DMS53 treated with DMSO at 0.1 percent for 48 hours (cell line): ENCODE results near the gene DGKD.
A peak's percentile ranks its signal among the peaks of the same experiment; 100 is the strongest.

ENCODE experiments used
- DNase-seq: peaks from one replicate; lab custom pipeline; 2025; ENCODE audit not compliant: unreplicated experiment; lab: John Stamatoyannopoulos, UW

DGKD gene

GRCh38 chr2:233443511-233444183 is 89.4 kb downstream of the DGKD start:
- peak; percentile 49 for DNase-seq

GRCh38 chr2:233444501-233444900 is 90.2 kb downstream of the DGKD start:
- no peak for DNase-seq

- DNase-seq = no peak
These were observed 91.0 kb downstream of the DGKD start for GRCh38 chr2:233445152-233445830.

GRCh38 chr2:233446121-233446520 is 91.8 kb downstream of the DGKD start:
- no peak for DNase-seq

GRCh38 chr2:233446606-233447305 is 92.5 kb downstream of the DGKD start:
- DNase-seq = no peak

DNA sequence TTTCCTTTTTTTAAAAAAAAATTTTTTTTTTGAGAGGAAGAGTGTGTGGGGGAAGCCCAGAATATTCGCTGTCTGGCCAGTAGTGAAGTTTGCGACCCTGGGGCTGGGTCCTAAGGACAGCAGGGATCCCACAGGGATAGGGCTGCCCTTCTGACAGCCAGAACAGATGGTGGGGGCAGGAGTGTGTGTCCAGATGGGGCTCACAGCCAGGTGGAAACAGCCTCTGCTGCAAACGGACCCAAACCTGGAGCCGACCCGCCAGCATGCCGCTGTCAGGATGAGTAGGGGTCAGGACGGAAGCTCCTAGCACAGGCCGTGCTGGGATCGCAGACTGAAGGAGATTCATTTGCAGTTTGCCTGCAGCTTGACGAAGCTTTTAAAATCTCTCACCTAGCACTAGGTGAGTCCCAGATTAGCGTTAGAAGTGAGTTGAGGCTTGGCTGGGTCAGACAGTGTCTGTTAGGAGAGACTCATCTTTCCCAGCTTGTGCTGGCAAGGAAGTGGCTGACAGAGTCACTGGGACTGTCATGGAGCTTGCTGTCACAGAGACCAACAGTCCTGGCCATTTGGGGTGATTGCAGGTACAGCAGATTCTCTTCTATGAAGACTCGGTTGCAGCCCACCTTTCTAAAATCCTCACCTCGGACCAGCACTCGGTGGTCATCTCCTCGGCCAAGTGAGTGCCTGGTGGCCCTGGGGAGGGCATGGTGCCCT is 93.4 kb downstream of the DGKD start:
- DNase-seq = no peak

GRCh38 chr2:233448220-233448559 is 93.9 kb downstream of the DGKD start:
- no peak for DNase-seq

DNA sequence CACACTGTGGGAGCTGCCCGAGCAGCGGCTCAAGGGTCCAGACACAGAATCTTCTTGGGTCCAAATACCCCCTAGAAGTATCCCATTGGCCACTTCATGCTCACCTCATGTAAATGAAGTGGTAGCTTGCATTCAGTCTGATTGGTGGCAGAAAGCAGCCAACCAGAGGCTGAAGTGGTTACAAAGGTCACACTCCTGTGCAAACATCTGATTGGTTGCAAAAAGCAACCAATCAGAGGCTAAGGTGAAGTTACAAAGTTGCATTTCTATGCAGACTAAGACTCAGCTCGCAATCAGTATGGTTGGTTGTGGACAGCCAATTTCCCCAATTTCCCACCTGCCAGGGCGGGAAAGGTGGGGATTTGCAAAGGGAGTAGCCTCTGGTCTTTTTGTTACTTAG is 94.3 kb downstream of the DGKD start:
- DNase-seq = no peak

- DNase-seq = no peak
These were observed 95.0 kb downstream of the DGKD start for GRCh38 chr2:233449081-233449901.

GRCh38 chr2:233449921-233450863 is 95.9 kb downstream of the DGKD start:
- no peak for DNase-seq

DNA sequence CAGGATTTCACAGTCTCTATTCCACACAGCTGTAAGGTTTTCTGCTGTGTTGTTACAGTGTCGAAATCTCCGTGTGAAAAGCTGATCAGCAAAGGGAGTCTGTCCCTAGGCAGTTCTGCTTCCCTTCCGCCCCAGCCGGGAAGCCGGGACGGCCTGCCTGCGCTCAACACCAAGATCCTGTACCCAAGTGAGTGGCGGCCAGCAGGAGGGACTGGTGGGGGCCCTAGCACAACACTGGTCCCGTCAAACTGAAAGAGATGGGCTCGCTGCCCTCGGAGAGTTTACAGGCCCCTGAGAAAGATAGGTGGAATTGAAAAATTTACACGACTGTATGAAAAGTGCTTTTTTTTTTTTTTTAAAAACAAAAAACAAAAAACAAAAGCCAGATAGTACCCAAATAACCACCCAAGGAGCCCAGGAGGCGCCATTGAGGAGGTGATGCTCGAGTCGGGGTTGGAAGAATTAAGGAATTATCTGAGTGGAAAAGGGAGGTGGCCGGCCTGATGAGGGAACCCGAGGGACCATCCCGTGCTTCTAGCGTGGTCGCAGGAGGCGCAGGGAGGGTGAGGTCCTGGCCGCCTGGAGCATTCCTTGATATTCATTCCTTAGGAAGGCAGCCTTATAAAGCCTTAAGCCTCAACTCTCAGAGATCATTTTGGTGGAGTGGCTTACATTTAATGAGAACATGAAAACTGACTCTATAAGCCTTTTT is 96.7 kb downstream of the DGKD start:
- no peak for DNase-seq

- no peak for DNase-seq
These were observed 97.7 kb downstream of the DGKD start for GRCh38 chr2:233451950-233452349.

GRCh38 chr2:233453111-233453915 is 99.0 kb downstream of the DGKD start:
- no peak for DNase-seq

DNA sequence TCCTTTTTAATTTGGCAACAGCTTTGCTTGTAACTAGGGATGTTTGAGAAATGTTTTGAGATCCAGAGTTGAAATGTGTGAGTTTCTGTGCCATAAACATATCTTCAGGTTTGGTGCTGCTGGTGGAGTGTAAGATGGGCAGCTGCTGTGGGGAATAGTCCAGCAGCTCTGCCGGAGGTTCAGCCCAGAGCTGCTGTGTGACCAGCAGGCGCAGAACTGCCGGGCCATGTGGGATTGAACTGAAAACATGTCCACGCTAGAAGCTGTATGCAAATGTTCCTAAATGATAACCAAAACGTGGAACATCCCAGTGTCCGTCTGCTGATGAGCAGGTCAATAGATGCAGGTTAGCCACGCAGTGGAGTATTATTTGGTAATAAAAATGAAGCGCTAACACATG is 99.6 kb downstream of the DGKD start:
- no peak for DNase-seq

DNA sequence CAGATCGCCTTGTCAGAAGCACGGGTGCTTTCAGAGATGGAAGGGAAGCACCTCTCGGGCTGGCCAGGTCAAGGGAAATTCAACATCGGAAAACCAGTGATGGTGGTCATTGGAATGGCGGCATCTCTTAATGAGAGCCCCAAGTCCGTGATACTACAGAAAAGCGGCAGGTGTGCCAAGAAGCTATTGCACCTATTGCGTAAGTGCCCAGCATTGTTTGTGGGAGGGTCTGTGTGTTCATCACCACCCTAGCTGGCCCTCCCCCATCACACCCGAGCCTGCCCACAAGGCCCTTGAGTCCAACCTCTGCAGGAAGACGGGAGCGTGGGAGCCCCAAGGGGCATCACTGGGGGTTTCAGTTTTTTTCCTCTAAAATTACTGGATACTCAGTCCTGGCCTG is 100.7 kb downstream of the DGKD start:
- DNase-seq = no peak

GRCh38 chr2:233455491-233455890 is 101.2 kb downstream of the DGKD start:
- DNase-seq = no peak

DNA sequence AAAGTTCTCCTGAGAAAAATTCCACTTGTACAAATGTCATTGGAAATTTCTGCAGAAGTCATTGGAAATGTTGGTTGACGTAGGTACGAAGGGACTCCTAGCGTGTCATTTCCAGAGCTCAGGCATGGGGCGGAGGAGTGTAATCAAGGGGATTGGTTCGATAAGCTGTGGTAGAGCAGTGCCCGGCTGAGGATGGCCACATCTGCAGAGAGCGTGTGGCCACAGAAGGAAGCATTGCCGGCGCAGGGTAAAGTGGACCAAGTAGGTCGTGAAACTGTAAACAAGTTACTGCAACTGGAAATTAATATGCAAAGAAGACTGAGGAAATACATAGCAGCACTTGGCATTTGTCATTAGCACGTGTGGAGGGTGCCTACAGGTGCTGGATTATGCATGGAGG is 101.8 kb downstream of the DGKD start:
- no peak for DNase-seq

GRCh38 chr2:233456934-233457333 is 102.6 kb downstream of the DGKD start:
- no peak for DNase-seq
